OCI-LY7 (cell line): ENCODE data around the gene CDC42BPG. TPM values are rescaled to one million over a fixed set of nuclear protein-coding genes. Genes with fewer than 3 reads are reported as not detected.

Source experiments
- BruUV-seq: library from RNA; stranded (reverse); fragments of 400-500 nt; replicated peaks from 2 replicates; lab custom pipeline; 2021; lab: Mats Ljungman, UMichigan
- CTCF ChIA-PET: fragments of 300-600 bp; sonication (Branson Sonifier 250); formaldehyde crosslinking; loops from one replicate; lab custom pipeline; 2022; ENCODE audit warnings: antibody characterized with exemption; ENCODE audit not compliant: unreplicated experiment; lab: Charles Lee
- POLR2A ChIA-PET: fragments of 300-600 bp; sonication (Branson Sonifier 250); formaldehyde crosslinking; loops from one replicate; lab custom pipeline; 2022; ENCODE audit warnings: antibody characterized with exemption; lab: Charles Lee
- DNase-seq: peaks from one replicate; pipeline ENCODE4 v3.0.0-alpha.2; 2015; ENCODE audit warnings: low spot score
- H2AFZ ChIP-seq: fragments of 200-600 bp; sonication (generic), shearing (Covaris generic); 2 replicates; pipeline ENCODE4 v1.6.1; 2014; ENCODE audit warnings: mild to moderate bottlenecking, antibody characterized with exemption, low read length, moderate library complexity
- H3K27ac ChIP-seq: fragments of 200-600 bp; sonication (generic); 2 replicates; pipeline ENCODE4 v1.5.1; 2014; ENCODE audit warnings: mixed run types, low read depth, mild to moderate bottlenecking, moderate library complexity, low read length, inconsistent platforms; ENCODE audit not compliant: poor library complexity, severe bottlenecking
- H3K36me3 ChIP-seq: fragments of 200-600 bp; sonication (generic); 2 replicates; pipeline ENCODE4 v1.6.1; 2014; ENCODE audit warnings: mild to moderate bottlenecking, antibody characterized with exemption, low read length, moderate library complexity, mixed read lengths; ENCODE audit not compliant: insufficient read depth
- H3K4me1 ChIP-seq: fragments of 200-600 bp; sonication (generic); 2 replicates; pipeline ENCODE4 v1.5.1; 2014; ENCODE audit warnings: mild to moderate bottlenecking, low read length; ENCODE audit not compliant: insufficient read depth, poor library complexity, severe bottlenecking
- H3K4me2 ChIP-seq: fragments of 200-600 bp; sonication (generic); 2 replicates; pipeline ENCODE4 v1.6.1; 2014; ENCODE audit warnings: mild to moderate bottlenecking, low read length
- H3K4me3 ChIP-seq: fragments of 200-600 bp; sonication (generic); 2 replicates; pipeline ENCODE4 v1.5.1; 2014; ENCODE audit warnings: mild to moderate bottlenecking, low read depth, low read length; ENCODE audit not compliant: poor library complexity, severe bottlenecking
- H3K79me2 ChIP-seq: fragments of 200-600 bp; sonication (generic); 2 replicates; pipeline ENCODE4 v1.6.1; 2016; ENCODE audit warnings: low read depth, mild to moderate bottlenecking, low read length, moderate library complexity, mixed read lengths; ENCODE audit not compliant: insufficient read depth
- H3K9me2 ChIP-seq: fragments of 200-600 bp; sonication (generic); 2 replicates; pipeline ENCODE4 v1.6.1; 2016; ENCODE audit warnings: mild to moderate bottlenecking, low read length, mixed read lengths; ENCODE audit not compliant: insufficient read depth
- H3K9me3 ChIP-seq: fragments of 200-600 bp; sonication (generic); 2 replicates; pipeline ENCODE4 v1.6.1; 2014; ENCODE audit warnings: mild to moderate bottlenecking, mixed run types, low read length, mixed read lengths
- H4K20me1 ChIP-seq: fragments of 200-600 bp; sonication (generic); 2 replicates; pipeline ENCODE4 v1.6.1; 2014; ENCODE audit warnings: mild to moderate bottlenecking, antibody characterized with exemption, low read length, moderate library complexity, mixed read lengths; ENCODE audit not compliant: insufficient read depth
- EZH2phosphoT487 ChIP-seq: fragments of 200-600 bp; sonication (generic); IDR thresholded peaks from 2 replicates; pipeline ENCODE4 v1.6.1; 2018; ENCODE audit warnings: low read depth, borderline replicate concordance, mild to moderate bottlenecking, mixed run types, antibody characterized with exemption, low read length, moderate library complexity, mixed read lengths
- intact Hi-C: fragments of 100-400 bp; cut with micrococcal nuclease; formaldehyde crosslinking; loops from one replicate; pipeline ENCODE4 v1.10.0; 2022; ENCODE audit not compliant: unreplicated experiment
- total RNA-seq, 2 experiments: library from RNA; depleted of rRNA in 1 of 2; stranded (reverse); fragments of >200 nt in 1 of 2; shearing (Covaris generic) in 1 of 2; gene quantifications; 2 replicates each; pipeline ENCODE4 v1.2.3, GENCODE V29; 2014 to 2022
- TF ChIP-seq, protein P1 (sequence below): fragments of 200-600 bp; sonication (generic); conservative IDR thresholded peaks from 2 replicates; pipeline ENCODE4 v1.5.1; 2014; ENCODE audit warnings: mild to moderate bottlenecking, antibody characterized with exemption, low read length, moderate library complexity, mixed read lengths

CDC42BPG gene
- total RNA-seq, 2 experiments from 2014 or later = 3.5 to 4.9 TPM

DNA sequence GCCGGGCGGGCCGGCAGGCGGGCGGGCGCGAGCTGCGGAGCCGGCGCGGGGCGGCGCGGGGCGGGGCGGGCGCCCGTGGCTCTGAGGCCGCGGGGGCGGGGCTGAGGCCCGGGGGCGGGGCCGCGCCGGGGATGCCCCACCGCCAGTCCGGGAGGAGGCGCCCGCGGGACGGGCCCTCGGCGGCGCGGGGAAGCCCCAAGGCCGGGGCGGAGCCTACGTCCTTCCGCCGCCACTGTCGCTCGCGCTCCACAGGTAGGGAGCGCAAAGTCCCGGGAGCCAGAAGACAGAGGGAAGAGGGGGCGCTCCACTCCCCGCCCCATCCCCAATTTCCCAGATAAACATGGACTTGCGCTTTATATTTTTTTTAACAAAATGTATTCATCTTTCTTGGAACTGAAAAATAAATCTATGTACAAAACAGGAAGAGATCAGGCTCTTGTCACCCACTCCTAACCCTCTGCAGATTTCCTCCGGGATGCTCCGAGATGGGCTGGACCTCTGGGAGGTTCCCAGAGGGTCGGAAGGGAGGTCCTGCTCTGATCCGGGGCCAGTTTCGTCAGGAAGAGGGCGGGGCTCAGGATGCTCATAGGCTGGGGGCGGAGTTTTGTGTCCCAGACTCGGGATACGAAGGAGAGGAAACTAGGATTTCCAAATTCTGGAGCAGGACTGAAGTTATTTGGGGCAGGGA lies 41.2 kb downstream of the CDC42BPG start, which contains the start of gene MAP4K2:
Gene MAP4K2, minus strand, starts transcription at position 57 of the 688 bp plus-strand sequence. CDS start 65 bp downstream, outside the sequence.
- intact Hi-C loops = loop anchor here (2.0 kb wide), 3 partner anchors 17 to 61 kb away; partner anchors contain the start of gene SF1
- H3K36me3 ChIP-seq = peaks cover 76% of the 10 kb centered on the region
- CTCF ChIA-PET = interaction anchor here (0.6 kb wide), 1 partner anchor 45 kb away, joined by 3 read pairs; no protein-coding TSS in a partner anchor
- H3K27ac ChIP-seq = peak within 1 kb of the TSS; percentile 82
- peak within 1 kb of the TSS; percentile 28; the same call in 1 of the 2 replicates for H2AFZ ChIP-seq
- peak within 1 kb of the TSS; percentile 91 for H3K4me2 ChIP-seq
- H4K20me1 ChIP-seq = no peaks in the 10 kb centered on the region
- H3K9me2 ChIP-seq = no peaks in the 10 kb centered on the region
- H3K79me2 ChIP-seq = peaks cover 20% of the 10 kb centered on the region; the same call in 1 of the 2 replicates
- peaks cover 50% of the 10 kb centered on the region for H3K4me1 ChIP-seq
- no TSS peak for BruUV-seq
- H3K4me3 ChIP-seq = peak within 1 kb of the TSS; percentile 78
- no peaks in the 10 kb centered on the region for H3K9me3 ChIP-seq
- TF ChIP-seq, protein P1, sequence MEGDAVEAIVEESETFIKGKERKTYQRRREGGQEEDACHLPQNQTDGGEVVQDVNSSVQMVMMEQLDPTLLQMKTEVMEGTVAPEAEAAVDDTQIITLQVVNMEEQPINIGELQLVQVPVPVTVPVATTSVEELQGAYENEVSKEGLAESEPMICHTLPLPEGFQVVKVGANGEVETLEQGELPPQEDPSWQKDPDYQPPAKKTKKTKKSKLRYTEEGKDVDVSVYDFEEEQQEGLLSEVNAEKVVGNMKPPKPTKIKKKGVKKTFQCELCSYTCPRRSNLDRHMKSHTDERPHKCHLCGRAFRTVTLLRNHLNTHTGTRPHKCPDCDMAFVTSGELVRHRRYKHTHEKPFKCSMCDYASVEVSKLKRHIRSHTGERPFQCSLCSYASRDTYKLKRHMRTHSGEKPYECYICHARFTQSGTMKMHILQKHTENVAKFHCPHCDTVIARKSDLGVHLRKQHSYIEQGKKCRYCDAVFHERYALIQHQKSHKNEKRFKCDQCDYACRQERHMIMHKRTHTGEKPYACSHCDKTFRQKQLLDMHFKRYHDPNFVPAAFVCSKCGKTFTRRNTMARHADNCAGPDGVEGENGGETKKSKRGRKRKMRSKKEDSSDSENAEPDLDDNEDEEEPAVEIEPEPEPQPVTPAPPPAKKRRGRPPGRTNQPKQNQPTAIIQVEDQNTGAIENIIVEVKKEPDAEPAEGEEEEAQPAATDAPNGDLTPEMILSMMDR = peak; percentile 61; the same call in 1 of the 2 replicates
- TF ChIP-seq EZH2phosphoT487 = no peak
- POLR2A ChIA-PET = interaction anchor here (0.6 kb wide), 1 partner anchor 109 kb away, joined by 3 read pairs; no protein-coding TSS in a partner anchor
- DNase-seq = peak; percentile 91

DNA sequence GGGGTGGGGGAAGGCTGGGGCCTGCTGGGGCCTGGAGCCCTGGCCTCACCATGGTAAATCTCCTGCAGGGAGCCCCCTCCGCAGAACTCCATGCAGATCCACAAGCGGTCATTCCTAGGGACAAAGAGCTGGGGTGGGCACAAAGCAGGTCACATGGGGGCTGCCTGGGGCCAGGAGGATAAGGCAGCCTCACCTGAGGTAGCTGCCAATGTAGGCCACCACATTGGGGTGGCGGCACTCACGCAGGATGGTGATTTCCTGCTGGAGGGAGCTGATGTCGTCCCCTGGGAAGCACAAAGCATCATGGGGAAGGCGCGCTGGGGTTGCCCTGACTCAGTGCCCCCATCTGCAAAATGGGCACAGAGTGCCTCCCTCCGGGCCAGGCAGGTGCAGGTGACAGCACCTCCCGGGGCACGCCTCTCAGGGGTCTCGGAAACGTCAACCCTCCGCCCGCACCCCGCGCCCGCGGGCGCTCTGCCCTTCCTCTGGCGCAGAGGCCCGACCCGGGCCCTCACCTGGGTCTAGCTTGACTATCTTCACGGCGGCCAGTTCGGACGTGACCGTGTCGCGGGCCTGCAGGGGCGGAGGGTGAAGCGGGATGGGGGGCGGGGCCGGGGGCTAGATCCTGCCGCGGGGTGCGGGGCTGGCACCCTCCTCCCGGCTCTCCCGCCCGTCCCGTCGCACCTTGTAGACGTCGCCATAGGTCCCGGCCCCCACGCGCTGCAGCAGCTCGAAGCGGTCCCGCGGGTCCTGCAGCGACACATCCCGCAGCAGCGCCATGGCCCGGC lies 41.9 kb downstream of the CDC42BPG start:
- peak overlapping the region; percentile 28; the same call in 1 of the 2 replicates for H2AFZ ChIP-seq
- CTCF ChIA-PET = interaction anchor here (0.6 to 0.7 kb wide), 6 partner anchors 33 to 576 kb away, joined by 3 to 8 read pairs (median 3); partner anchors contain the start of gene RASGRP2
- peak; percentile 78 for DNase-seq

More for the DNA sequence above, 41.9 kb downstream of the CDC42BPG start:
- Histone ChIP-seq H3K9me2 (no peaks in the 10 kb centered on the region), H3K27ac (peak overlapping the region; percentile 82), H3K4me2 (peak overlapping the region; percentile 91), H4K20me1 (no peaks in the 10 kb centered on the region), H3K79me2 (peaks cover 18% of the 10 kb centered on the region; the same call in 1 of the 2 replicates), H3K36me3 (peaks cover 73% of the 10 kb centered on the region), H3K4me1 (peaks cover 47% of the 10 kb centered on the region), H3K4me3 (peak overlapping the region; percentile 78), H3K9me3 (no peaks in the 10 kb centered on the region)
- BruUV-seq = no TSS peak
- POLR2A ChIA-PET = interaction anchor here (0.6 to 0.7 kb wide), 2 partner anchors 116 to 308 kb away, joined by 3 read pairs; no protein-coding TSS in a partner anchor
- no peak for TF ChIP-seq EZH2phosphoT487
- TF ChIP-seq, protein P1 = no peak
- intact Hi-C loops = loop anchor here (1.0 to 2.0 kb wide), 4 partner anchors 16 to 60 kb away; partner anchors contain the start of genes CDC42BPG and SF1
